UCSD-AML1 (cell line): ENCODE results near the gene MTFP1.
A peak's percentile ranks its signal among the peaks of the same experiment; 100 is the strongest.
"Not testable (repeated sequence)": the region's sequence is repeated elsewhere in the genome, so short reads cannot be mapped to it uniquely, and the experiment has no call there.

Experiments used
- DNase-seq: peaks from one replicate; lab custom pipeline; 2025; ENCODE audit not compliant: unreplicated experiment; lab: John Stamatoyannopoulos, UW

Gene MTFP1

GRCh38 chr22:30425616-30426387 is at the start of gene MTFP1:
MTFP1 (plus strand) TSS chr22:30425768; CDS start chr22:30425880, 112 bp downstream.
- peak; percentile 64 for DNase-seq

- no peak for DNase-seq
Observed at GRCh38 chr22:30380011-30380410, 45.6 kb upstream of the MTFP1 start.

- no peak for DNase-seq
Observed at GRCh38 chr22:30381264-30381663, 44.3 kb upstream of the MTFP1 start.

- no peak for DNase-seq
Observed at GRCh38 chr22:30382340-30382739, 43.2 kb upstream of the MTFP1 start.

- DNase-seq: no peak
Observed at GRCh38 chr22:30383061-30383460, 42.5 kb upstream of the MTFP1 start.

- DNase-seq: no peak
Observed at GRCh38 chr22:30385942-30386341, 39.6 kb upstream of the MTFP1 start.

- DNase-seq: no peak
Observed at GRCh38 chr22:30386608-30386959, 39.0 kb upstream of the MTFP1 start.

- DNase-seq: peak; percentile 89
Observed at GRCh38 chr22:30386960-30387827, 38.4 kb upstream of the MTFP1 start, which contains the start of gene RNF215. RNF215 (minus strand) TSS chr22:30387411; CDS start chr22:30387313, 98 bp downstream.

- DNase-seq: peak; percentile 80
Observed at GRCh38 chr22:30390974-30391691, 34.4 kb upstream of the MTFP1 start.

- DNase-seq: peak; percentile 31
Observed at GRCh38 chr22:30392661-30393321, 32.8 kb upstream of the MTFP1 start.

GRCh38 chr22:30393322-30393680 is 32.3 kb upstream of the MTFP1 start:
- no peak for DNase-seq

- no peak for DNase-seq
Observed at GRCh38 chr22:30393885-30394284, 31.7 kb upstream of the MTFP1 start.

GRCh38 chr22:30396871-30397655 is 28.5 kb upstream of the MTFP1 start, which contains the start of gene SEC14L2:
SEC14L2 (plus strand) TSS chr22:30397018; CDS start chr22:30397117, 99 bp downstream.
- DNase-seq: peak; percentile 43

GRCh38 chr22:30397656-30398635 is 27.6 kb upstream of the MTFP1 start:
- DNase-seq: no peak

- peak; percentile 46 for DNase-seq
Observed at GRCh38 chr22:30398685-30399680, 26.6 kb upstream of the MTFP1 start.

- DNase-seq: no peak
Observed at GRCh38 chr22:30399718-30400117, 25.9 kb upstream of the MTFP1 start.

- no peak for DNase-seq
Observed at GRCh38 chr22:30400159-30400558, 25.4 kb upstream of the MTFP1 start.

GRCh38 chr22:30401024-30401423 is 24.5 kb upstream of the MTFP1 start:
- not testable (repeated sequence) for DNase-seq
